GM12878 (cell line): ENCODE measurements around the gene DCX. TPM values are rescaled to one million over a fixed set of nuclear protein-coding genes. Genes with fewer than 3 reads are reported as not detected.

Source experiments
- ATAC-seq: fragments of 200-7000 bp; cut with Tn5 transposase; 3 replicates; pipeline ENCODE4 v1.9.1; 2020; ENCODE audit warnings: mild to moderate bottlenecking, moderate library complexity
- BruUV-seq: library from RNA; stranded (reverse); fragments of 400-500 nt; replicated peaks from 2 replicates; lab custom pipeline; 2021; lab: Mats Ljungman, UMichigan
- CTCF ChIA-PET: fragments of 300-600 bp; sonication (Branson Sonifier 250); formaldehyde crosslinking; extraction: SDS; loops from one replicate; lab custom pipeline; 2021; ENCODE audit warnings: inconsistent platforms; lab: Yijun Ruan, JAX
- POLR2A ChIA-PET: fragments of 350-600 bp; formaldehyde crosslinking; extraction: SDS; loops from one replicate; lab custom pipeline; 2021; ENCODE audit warnings: inconsistent platforms; lab: Charles Lee
- RAD21 ChIA-PET: fragments of 300-600 bp; sonication (Branson Sonifier 250); formaldehyde crosslinking; loops from one replicate; lab custom pipeline; 2023; ENCODE audit warnings: antibody characterized with exemption; ENCODE audit not compliant: unreplicated experiment; lab: Charles Lee
- SMC1A ChIA-PET: fragments of 300-600 bp; sonication (Branson Sonifier 250); formaldehyde crosslinking; loops from one replicate; lab custom pipeline; 2023; ENCODE audit not compliant: unreplicated experiment, uncharacterized antibody; lab: Charles Lee
- DNase-seq: peaks from one replicate; pipeline ENCODE4 v3.0.0-alpha.2; 2011; ENCODE audit warnings: low read depth, low spot score
- FAIRE-seq: peaks from 3 replicates; lab custom pipeline; 2011; peaks lifted over from hg19 to GRCh38; lab: Jason Lieb, UNC
- H2AFZ ChIP-seq: 2 replicates; pipeline ENCODE4 v1.6.0; 2011; ENCODE audit warnings: low read depth, low read length, control low read depth; ENCODE audit not compliant: control insufficient read depth
- H3K27ac ChIP-seq: 2 replicates; pipeline ENCODE4 v1.5.1; 2011; ENCODE audit warnings: control low read depth; ENCODE audit not compliant: control insufficient read depth, insufficient read depth
- H3K27me3 ChIP-seq, 2 experiments: replicated peaks in 1 of 2; 2 replicates each; pipeline versions ENCODE4 v1.6.0 to v1.6.1; 2011; ENCODE audit warnings: low read length in 1 of 2; ENCODE audit not compliant: control insufficient read depth in 2 of 2, insufficient read depth in 2 of 2
- H3K36me3 ChIP-seq, 2 experiments: 2 replicates each; pipeline ENCODE4 v1.5.1; 2011; ENCODE audit warnings: low read length in 1 of 2; ENCODE audit not compliant: control insufficient read depth in 2 of 2, insufficient read depth in 2 of 2
- H3K4me1 ChIP-seq: 2 replicates; pipeline ENCODE4 v1.6.1; 2011; ENCODE audit warnings: mild to moderate bottlenecking, low read length, moderate library complexity, mixed read lengths; ENCODE audit not compliant: control insufficient read depth, insufficient read depth
- H3K4me2 ChIP-seq: 2 replicates; pipeline ENCODE4 v1.6.0; 2011; ENCODE audit warnings: control low read depth; ENCODE audit not compliant: control insufficient read depth, insufficient read depth
- H3K4me3 ChIP-seq: fragments of 200-600 bp; sonication (generic); 2 replicates; pipeline ENCODE4 v1.5.1; 2016
- H3K79me2 ChIP-seq: 2 replicates; pipeline ENCODE4 v1.6.0; 2011; ENCODE audit warnings: low read length; ENCODE audit not compliant: control insufficient read depth, insufficient read depth
- H3K9ac ChIP-seq: 2 replicates; pipeline ENCODE4 v1.8.0; 2011; ENCODE audit warnings: low read length, control low read depth, mixed read lengths; ENCODE audit not compliant: control insufficient read depth, insufficient read depth
- H3K9me3 ChIP-seq: replicated peaks from 3 replicates; pipeline ENCODE4 v1.5.1; 2011; ENCODE audit warnings: mild to moderate bottlenecking, low read length; ENCODE audit not compliant: control insufficient read depth, insufficient read depth
- H4K20me1 ChIP-seq: 2 replicates; pipeline ENCODE4 v1.6.0; 2011; ENCODE audit not compliant: control insufficient read depth, insufficient read depth
- BHLHE40 ChIP-seq, 2 experiments: fragments of 450-650 bp in 1 of 2; IDR thresholded peaks; 2 replicates each; pipeline ENCODE4 v1.6.1; 2011 to 2017; ENCODE audit warnings: low read depth in 2 of 2, borderline replicate concordance in 1 of 2, improper control_type of control experiment in 1 of 2, low read length in 1 of 2, mild to moderate bottlenecking in 1 of 2
- CHD1 ChIP-seq: IDR thresholded peaks from 2 replicates; pipeline ENCODE4 v1.6.1; 2012; ENCODE audit warnings: low read depth, low read length, improper control_type of control experiment
- E2F8 ChIP-seq: fragments of 450-650 bp; IDR thresholded peaks from 2 replicates; pipeline ENCODE4 v1.6.1; 2018; ENCODE audit warnings: mild to moderate bottlenecking, low read depth, moderate library complexity; ENCODE audit not compliant: partially characterized antibody
- KAT2A ChIP-seq: conservative IDR thresholded peaks from 2 replicates; pipeline ENCODE4 v1.6.1; 2011; ENCODE audit warnings: low read depth, low read length; ENCODE audit not compliant: control insufficient read depth
- NFXL1 ChIP-seq: fragments of 450-650 bp; IDR thresholded peaks from 2 replicates; pipeline ENCODE4 v1.6.1; 2017; ENCODE audit warnings: antibody characterized with exemption, mild to moderate bottlenecking, borderline replicate concordance
- RBBP5 ChIP-seq: fragments of 200-600 bp; sonication (generic); conservative IDR thresholded peaks from 2 replicates; pipeline ENCODE4 v1.6.1; 2016
- RFX5 ChIP-seq: IDR thresholded peaks from 2 replicates; pipeline ENCODE4 v1.6.1; 2011; ENCODE audit warnings: low read depth, low read length, improper control_type of control experiment
- SMAD1 ChIP-seq: fragments of 450-650 bp; IDR thresholded peaks from 2 replicates; pipeline ENCODE4 v1.6.1; 2018; ENCODE audit warnings: mild to moderate bottlenecking, low read depth; ENCODE audit not compliant: partially characterized antibody
- TARDBP ChIP-seq: IDR thresholded peaks from 2 replicates; pipeline ENCODE4 v1.6.1; 2016; ENCODE audit warnings: borderline replicate concordance
- WGBS: methylation state at CpG from one replicate; pipeline ENCODE4 v1.1.6; 2016; ENCODE audit warnings: low lambda C conversion rate; ENCODE audit not compliant: insufficient replicate concordance, insufficient coverage; ENCODE audit errors: missing lambda C conversion rate; 5-methylcytosine and 5-hydroxymethylcytosine counted together
- in situ Hi-C: fragments of 300-500 bp; cut with MboI; formaldehyde crosslinking; loops from 9 replicates; pipeline ENCODE4 v1.14.3; 2018; ENCODE audit warnings: mixed read lengths
- intact Hi-C: fragments of 100-400 bp; cut with micrococcal nuclease; formaldehyde crosslinking; loops from one replicate; pipeline ENCODE4 v1.14.2; 2022; ENCODE audit not compliant: unreplicated experiment
- polyA plus RNA-seq, 11 experiments: library from polyadenylated mRNA; depleted of rRNA in 4 of 11; unstranded in 6 of 11; stranded (reverse) in 5 of 11; fragments of >200 nt; fragmentation: Nextera tagmentation in 4 of 11; fragmentation: Illumina TruSeq in 1 of 11; extraction: Ambion mirVana in 4 of 11; extraction: Trizol in 1 of 11; gene quantifications; 1 replicate in 1 of 11; 2 replicates in 10 of 11; pipeline versions ENCODE4 v1.2.1 to v1.2.3, GENCODE V29; 2011 to 2016; ENCODE audit warnings: inconsistent platforms in 2 of 11, missing spikeins in 2 of 11, low read depth in 1 of 11
- total RNA-seq, 4 experiments: library from RNA; depleted of rRNA in 3 of 4; stranded (reverse); fragments of >200 nt in 3 of 4; fragmentation: Illumina TruSeq in 1 of 4; extraction: Trizol in 1 of 4; gene quantifications; 2 replicates each; pipeline versions ENCODE4 v1.2.1 to v1.2.3, GENCODE V29; 2013 to 2021

DCX gene
- total and polyA plus RNA-seq, 10 of the 15 experiments (the other 5 are each of a cell fraction or from before 2014, with no cell fraction given), result under 0.01 TPM; not detected in 9

GRCh38 chrX:111355523-111356115, 56.4 kb downstream of the DCX start:
- ATAC-seq (no peak), FAIRE-seq (no peak), DNase-seq (no peak)
- TF ChIP-seq BHLHE40 (IDR thresholded peaks at IDR 0.05; ENCODE audit: borderline replicate concordance in 1 of 2, low read depth in 2 of 2, low read length in 1 of 2) (no peak), RBBP5 (no peak), CHD1 (no peak), SMAD1 (no peak), KAT2A (no peak), RFX5 (no peak), TARDBP (no peak), E2F8 (no peak), NFXL1 (no peak)
- CTCF ChIA-PET, result no interaction called here
- POLR2A ChIA-PET, result no interaction called here
- Histone ChIP-seq H4K20me1 (no peaks in the 10 kb centered on the region), H3K4me1 (no peaks in the 10 kb centered on the region), H3K9ac (no peak overlapping the region), H3K9me3 (no peaks in the 10 kb centered on the region), H3K27ac (no peak overlapping the region), H2AFZ (no peak overlapping the region), H3K4me3 (no peak overlapping the region), H3K27me3 (no peaks in the 10 kb centered on the region), H3K79me2 (no peaks in the 10 kb centered on the region), H3K4me2 (no peak overlapping the region), H3K36me3 (no peaks in the 10 kb centered on the region)
- SMC1A ChIA-PET, result interaction anchor here (1.3 kb wide), 1 partner anchor 19 kb away, joined by 3 read pairs; no protein-coding TSS in a partner anchor
- no TSS peak for BruUV-seq
- intact Hi-C loops (no loop called here), in situ Hi-C loops (no loop called here)
- WGBS, result 40% methylated on average over 2 of the region's 2 CpGs
- RAD21 ChIA-PET, result no interaction called here
